Measurements from ENCODE around the gene HSP90AB1. TPM values are rescaled to one million over a fixed set of nuclear protein-coding genes. Genes with fewer than 3 reads are reported as not detected.
A peak's percentile ranks its signal among the peaks of the same experiment; 100 is the strongest.

HSP90AB1 gene
- 463 TPM for total RNA-seq

DNA sequence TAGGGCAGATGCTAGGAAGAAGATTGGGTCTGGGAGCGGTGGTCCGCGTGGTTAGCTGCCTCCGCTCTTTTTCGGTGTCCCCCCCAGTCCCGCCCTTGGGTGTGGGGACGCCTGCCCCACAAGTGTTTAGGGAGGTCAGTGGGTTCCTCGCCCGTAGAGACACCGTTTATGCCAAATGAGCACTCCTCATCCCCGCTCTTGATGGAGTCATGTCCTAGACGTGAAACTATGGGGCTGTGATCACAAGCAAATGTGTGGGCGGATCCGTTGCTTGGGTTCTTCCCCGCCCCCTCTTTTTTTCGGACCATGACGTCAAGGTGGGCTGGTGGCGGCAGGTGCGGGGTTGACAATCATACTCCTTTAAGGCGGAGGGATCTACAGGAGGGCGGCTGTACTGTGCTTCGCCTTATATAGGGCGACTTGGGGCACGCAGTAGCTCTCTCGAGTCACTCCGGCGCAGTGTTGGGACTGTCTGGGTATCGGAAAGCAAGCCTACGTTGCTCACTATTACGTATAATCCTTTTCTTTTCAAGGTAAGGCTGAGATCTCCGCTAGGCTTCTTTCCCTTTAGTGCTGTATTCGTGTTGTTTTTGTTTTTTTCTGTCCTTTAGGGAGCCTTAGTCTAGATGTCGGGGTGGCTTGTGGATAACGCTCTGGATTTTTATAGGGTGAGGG, at the start of gene HSP90AB1:
HSP90AB1 (plus strand) TSS at position 439 of the 675 bp plus-strand sequence. CDS start 1,529 bp downstream, outside the sequence.
- DNase-seq (ENCODE audit: low spot score in 2 of 2): peak; percentile 84 to 93
- no peak for FAIRE-seq

DNA sequence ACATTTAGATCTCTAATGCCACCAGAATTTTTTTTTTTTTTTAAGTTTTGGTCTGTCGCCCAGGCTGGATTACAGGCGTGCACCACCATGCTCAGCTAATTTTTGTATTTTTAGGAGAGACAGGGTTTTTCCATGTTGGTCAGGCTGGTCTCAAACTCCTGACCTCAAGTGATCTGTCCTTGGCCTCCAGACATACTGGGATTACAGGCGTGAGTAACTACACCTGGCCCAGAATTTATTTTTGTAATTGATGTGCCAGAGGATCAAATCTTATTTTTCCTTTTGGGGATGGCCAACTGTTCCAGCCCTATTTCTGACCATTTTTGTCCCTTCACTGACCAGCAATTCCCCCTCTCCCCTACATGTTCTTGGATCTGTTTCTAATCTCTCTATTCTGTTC, 48.2 kb upstream of the HSP90AB1 start:
- FAIRE-seq (no peak), DNase-seq (ENCODE audit: low spot score in 2 of 2) (no peak)

DNA sequence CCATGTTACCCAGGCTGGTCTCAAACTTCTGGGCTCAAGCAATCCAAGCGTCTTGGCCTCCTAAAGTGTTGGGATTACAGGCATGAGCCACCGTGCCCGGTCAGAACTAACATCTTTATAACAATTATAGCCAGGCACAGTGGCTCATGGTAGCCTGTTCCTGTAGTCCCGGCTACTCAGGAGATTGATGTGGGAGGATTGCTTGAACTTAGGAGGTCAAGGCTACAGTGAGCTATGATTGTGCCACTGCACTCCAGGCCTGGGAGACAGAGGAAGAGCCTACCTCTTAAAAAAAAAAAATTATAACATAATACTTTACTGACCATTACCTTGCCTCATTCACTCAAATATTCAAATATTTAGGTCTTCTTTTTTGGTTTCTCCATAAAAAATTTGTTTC, 47.0 kb upstream of the HSP90AB1 start:
- DNase-seq (ENCODE audit: low spot score in 2 of 2): no peak
- no peak for FAIRE-seq

DNA sequence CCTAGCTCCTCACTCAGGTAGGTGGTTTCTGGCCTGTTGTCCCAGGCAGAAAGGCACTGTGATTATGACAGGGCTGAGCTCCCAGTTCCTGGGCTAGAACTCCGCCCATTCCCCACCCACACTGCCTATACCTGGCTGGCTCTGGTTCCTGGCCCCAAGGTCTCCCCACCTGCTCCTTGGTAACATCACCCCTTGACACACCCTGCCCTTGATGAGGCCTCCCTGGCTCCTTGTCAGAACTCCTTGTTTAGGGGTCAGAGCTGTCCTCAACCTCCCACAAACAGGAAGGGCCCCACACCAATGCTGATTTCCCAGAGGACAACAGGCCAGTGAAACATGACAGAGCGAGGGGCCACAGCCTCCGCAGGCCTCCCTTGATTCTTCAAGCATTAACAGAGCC, 45.7 kb upstream of the HSP90AB1 start:
- FAIRE-seq (no peak), DNase-seq (ENCODE audit: low spot score in 2 of 2) (no peak)

DNA sequence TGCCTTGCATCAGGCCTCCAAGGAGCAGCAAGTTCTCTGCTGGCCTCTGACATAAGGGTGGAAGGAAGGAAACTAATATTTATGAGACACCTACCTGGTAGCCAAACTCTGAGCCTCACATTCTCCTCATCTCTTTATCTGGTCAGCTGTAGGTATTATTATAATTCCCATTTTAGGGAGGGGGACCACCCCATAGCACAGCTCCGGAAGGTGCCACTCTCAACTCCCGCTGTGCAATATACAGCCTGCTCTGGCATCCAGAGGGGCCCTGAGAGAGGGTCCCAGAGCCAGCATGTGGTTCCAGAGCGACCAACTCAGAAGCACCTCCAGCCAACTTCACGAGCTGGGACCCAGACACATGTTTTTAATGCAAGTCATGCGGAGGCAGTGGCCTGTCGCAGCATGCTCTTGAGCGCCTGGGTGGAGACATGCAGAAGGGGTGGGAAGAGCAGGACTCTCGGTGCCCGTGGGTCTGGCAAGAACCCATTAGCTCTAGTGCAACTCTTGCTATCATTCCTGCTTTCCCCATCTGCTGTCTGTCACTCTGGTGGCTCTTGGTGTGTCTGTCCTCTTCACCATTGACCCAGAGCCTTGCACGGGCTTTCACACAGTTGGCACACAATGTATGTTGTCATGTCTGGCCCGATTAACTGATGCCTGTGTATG, 45.1 kb upstream of the HSP90AB1 start:
- DNase-seq (ENCODE audit: low spot score in 2 of 2): no peak
- FAIRE-seq: no peak

DNA sequence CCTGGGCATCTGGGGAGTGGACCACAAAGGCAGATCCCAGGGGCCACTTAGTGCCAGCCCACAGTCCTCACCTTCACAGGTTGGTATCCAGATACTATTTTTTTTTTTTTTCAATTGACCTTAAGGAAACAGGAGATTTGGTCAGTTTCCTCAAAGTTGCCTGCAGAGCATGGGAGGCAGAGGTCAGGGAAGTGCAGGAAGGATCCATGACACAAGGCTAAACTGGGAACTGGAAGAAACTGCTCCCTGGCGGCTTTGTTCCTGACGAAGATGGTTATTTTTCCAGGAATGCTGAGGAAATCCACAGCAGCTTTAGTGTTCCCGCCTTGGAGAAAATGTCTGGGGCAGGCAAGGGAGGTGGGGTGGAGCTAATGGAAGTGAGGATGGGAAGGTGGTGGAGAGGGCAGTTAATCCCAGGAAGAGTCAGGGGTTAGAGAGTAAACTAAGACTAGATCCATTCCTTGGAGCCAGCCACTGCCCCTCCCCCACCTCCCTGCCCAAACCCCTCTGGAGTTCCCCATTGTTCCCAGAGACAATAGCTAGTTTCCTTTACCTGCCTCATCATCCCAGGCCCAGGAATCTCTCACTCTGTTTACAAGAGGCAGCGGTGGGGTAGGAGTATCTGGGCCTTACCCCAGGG, 44.4 kb upstream of the HSP90AB1 start:
- no peak for FAIRE-seq
- no peak for DNase-seq (ENCODE audit: low spot score in 2 of 2)

DNA sequence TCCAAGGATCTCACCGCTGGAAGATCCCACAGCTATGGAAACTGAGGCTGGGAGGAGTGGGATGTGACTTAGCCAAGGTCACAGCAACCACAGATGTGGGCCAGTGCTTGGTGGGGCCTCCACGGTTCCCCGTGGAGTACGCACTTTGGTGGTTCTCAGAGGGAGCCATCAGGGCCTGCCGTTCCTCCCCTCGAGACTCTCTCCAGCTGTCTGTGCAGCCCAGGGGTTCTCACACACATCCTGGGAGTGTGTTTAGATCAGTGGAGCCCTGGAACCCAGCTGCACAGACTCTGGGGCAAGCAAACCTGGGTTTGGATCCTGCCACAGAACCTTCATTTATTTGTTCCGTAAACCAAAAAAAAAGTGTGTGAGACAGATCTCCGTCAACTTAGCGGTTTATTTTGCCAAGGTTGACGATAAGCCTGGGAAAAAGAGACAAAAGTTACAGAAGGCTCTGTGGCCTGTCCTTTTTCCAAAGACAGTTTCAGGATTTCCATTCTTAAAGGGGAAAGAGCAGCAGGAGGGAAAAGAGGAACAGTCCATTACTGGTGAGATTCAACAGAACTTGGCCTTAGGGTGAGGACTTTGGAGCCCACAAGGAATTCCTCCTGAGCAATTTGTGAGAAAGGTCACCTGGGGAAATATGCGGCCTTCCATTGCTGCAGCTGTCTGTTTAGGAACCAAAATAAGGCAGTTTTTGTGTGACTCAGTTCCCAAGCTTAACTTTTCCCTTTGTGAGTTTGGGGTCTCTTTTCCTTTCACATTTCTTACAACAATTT, 43.7 kb upstream of the HSP90AB1 start:
- FAIRE-seq (no peak), DNase-seq (ENCODE audit: low spot score in 2 of 2) (no peak)

DNA sequence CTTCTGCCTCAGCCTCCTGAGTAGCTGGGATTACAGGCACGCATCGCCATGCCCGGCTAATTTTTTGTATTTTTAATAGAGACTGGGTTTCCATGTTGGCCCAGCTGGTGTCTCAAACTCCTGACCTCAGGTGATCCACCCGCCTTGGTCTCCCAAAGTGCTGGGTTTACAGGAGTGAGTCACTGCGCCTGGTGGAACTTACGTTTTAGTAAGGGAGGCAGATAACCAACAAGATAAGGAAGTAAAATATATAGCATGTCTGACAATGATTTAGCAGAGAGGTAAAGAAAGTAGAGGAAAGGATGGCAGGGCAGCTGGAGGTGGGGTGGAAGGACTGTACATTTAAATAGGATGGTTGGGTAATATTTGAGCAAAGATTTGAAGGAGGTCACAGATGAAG, 42.9 kb upstream of the HSP90AB1 start:
- DNase-seq (ENCODE audit: low spot score in 2 of 2) (no peak), FAIRE-seq (no peak)

DNA sequence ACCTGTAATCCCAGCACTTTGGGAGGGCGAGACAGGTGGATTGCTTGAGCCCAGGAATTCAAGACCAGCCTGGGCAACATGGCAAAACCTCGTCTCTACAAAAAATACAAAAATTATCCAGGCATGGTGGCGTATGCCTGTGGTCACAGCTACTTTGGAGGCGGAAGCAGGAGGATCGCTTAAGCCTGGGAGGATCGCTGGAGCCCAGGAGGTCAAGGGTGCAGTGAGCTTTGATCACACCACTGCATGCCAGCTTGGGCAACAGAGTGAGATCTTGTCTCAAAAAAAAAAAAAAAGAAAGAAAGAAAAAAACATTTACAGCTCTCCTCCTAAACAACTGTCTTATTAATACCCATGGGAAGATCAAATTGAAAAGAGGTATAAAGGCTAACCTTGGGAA, 38.9 kb upstream of the HSP90AB1 start:
- no peak for DNase-seq (ENCODE audit: low spot score in 2 of 2)
- no peak for FAIRE-seq

DNA sequence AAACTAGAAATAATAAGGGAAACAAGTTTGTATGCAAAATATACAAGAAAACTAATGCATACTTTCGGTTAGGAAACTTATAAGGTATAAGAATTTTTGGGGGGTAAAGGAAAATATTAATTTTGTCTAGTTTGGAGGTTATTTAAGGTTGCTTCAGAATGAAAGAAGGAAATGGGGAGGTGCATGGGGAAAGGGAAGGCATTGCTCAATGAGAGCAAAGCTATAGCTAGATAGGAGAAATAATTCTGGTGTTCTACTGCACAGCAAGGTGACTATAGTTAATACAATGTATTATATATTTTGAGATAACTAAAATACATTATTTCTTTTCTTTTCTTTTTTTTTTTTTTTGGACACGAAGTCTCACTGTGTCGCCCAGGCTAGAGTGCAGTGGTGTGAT, 35.6 kb upstream of the HSP90AB1 start:
- no peak for DNase-seq (ENCODE audit: low spot score in 2 of 2)
- FAIRE-seq: no peak

DNA sequence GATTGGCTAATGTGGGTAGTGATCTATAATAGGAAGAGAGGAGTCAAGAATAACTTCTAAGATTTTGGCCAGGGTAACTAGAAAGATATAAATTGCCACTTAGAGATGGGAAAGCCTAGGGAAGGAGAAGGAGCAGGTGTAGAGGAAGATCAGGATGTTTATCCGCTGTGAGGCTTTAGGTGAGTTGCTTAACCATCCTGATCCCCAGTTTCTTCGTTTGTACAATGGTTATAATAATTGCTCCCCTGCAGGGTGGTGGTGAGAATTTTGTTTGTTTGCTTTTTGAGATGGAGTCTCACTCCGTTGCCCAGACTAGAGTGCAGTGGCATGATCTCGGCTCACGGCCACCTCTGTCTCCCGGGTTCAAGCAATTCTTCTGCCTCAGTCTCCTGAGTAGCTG, 32.6 kb upstream of the HSP90AB1 start:
- no peak for FAIRE-seq

DNA sequence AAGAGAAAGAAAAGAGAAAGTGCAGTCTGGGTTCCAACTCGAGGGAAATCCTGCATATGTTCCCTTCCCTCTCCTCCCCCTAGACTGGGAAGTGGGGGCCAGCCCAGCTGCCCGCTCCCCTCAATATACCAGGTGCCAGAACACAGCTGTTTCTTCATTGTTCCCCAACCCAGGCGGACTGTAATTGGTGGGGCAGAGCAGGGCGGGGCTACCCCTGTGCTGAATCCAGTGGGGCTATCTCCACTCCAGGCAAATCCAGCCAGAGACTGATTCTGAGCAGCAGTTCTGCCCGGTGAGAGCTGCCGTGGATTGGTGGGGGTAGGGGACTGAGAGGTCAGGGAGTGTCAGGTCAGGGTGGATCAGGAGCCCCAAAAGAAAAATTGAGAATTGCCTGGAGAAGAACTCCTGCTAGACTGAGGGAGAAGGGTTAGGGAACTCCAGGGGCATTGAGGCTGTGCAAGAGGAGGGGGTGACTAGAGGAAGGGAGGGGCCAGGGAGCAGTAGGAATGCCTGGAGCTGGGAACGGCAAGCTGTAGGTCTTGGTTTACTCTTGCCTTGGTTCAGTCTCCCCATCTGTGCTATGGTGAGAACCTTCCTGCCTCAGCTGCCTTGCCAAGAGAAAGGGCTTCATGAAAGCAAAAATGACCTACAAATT, 30.1 kb upstream of the HSP90AB1 start, which contains the start of gene MYMX:
MYMX (plus strand) TSS at position 250 of the 655 bp plus-strand sequence. CDS start 546 bp downstream, outside the sequence.
- FAIRE-seq (no peak), DNase-seq (ENCODE audit: low spot score in 2 of 2) (no peak)

More for the DNA sequence above, 32.6 kb upstream of the HSP90AB1 start:
- no peak for DNase-seq (ENCODE audit: low spot score in 2 of 2)

DNA sequence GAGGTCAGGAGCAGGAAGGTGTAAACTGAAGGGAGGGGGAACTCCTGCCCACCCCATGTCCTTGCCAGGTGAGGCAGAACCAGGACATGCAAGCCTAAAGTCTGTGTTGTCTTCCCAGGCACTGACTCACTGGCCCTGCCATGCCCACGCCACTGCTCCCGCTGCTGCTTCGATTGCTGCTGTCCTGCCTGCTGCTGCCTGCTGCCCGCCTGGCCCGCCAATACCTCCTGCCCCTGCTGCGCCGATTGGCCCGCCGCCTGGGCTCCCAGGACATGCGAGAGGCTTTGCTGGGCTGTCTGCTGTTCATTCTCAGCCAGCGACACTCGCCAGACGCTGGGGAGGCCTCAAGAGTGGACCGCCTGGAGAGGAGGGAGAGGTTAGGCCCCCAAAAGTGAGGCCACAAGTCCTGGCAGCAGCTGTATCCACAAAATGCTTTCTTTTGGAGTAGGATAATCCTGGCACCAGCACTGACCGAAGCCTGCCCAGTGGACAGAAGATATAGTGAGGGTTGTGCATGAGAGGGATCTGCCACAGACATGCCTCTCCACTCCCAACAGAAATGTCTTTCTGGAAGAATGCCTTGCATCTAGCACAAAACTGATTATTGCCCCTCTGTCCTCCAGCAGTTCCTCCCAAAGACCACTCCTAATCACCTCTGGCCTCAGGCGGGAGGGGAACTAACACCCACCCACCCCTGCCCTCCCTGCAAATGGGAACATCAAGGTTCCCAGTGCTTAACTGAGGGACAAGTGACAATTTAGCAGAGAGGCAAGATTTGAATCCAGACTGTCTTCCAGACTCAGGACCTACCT, 29.4 kb upstream of the HSP90AB1 start:
- FAIRE-seq (no peak), DNase-seq (ENCODE audit: low spot score in 2 of 2) (peak in 1 of 2 donors; percentile 29)

DNA sequence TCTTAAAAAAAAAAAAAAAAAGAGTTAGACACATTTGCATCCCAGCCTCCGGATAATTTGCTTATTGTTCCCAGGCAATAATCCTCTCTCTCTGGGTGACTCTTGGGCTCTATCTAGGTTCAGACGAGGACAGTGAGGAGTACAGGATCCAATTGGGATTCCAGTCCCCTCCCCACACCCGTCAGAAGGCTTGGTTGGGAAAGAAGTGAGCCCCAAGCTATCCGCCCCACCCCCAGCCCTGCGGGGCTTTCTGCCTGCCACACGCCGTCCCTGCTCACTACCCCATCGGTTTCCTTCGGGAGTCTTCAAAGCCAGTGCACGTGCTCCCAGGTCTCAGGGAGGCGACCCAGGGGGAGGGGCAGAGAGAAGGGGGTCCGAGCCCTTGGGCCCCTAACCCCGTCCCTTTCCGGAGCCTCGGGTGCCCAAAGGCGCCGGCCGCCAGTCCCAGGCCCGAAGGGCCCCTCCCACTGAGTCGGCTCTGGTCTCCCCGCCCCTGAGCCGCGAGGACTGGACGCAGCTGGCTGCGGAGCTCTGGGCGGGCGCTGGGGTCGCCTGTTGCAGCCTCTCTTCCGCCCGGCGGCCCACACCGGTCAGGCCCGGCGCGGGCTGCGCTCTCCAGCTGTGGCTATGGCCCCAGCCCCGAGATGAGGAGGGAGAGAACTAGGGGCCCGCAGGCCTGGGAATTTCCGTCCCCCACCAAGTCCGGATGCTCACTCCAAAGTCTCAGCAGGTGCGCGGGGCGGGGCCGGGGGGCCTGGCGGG, 27.7 kb upstream of the HSP90AB1 start:
- FAIRE-seq: no peak

DNA sequence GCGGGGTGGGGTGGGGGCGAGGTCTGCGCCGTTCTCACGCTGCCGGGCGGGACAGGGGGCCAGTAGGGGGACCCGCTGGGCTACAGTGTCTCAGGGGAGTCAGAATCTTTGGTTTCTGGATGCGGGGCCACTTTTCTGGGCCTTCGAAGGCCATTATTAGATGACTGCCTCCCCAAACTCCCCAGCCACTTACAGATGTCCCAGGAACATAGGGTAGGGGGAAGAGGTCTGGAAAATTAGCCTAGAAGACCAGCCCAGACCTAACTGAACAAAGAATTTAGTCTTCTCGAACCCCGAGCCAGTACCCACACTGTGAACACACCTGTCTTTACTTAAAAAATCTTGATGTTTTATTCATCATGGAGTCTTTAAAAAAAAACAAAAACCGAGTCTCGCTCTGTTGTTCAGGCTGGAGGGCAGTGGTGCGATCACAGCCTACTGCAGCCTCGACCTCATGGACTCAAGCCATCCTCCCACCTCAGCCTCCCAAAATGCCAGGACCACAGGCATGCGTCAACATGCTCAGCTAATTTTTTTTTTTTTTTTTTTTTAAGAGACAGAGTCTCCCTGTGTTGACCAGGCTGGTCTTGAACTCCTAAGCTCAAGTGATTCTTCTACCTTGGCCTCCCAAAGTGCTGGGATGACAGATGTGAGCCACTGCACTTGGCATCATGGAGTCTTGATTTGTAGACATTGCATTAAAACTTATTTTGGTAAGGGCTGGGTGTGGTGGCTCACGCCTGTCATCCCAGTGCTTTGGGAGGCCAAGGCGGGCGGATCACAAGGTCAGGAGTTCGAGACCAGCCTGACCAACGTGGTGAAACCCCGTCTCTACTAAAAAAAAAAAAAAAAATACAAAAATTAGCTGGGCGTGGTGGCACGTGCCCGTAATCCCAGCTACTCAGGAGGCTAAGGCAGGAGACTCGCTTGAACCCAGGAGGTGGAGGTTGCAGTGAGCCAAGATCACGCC, 26.8 kb upstream of the HSP90AB1 start:
- DNase-seq (ENCODE audit: low spot score in 2 of 2): no peak
- FAIRE-seq: no peak

More for the DNA sequence above, 27.7 kb upstream of the HSP90AB1 start:
- peak; percentile 55 to 71 for DNase-seq (ENCODE audit: low spot score in 2 of 2)

DNA sequence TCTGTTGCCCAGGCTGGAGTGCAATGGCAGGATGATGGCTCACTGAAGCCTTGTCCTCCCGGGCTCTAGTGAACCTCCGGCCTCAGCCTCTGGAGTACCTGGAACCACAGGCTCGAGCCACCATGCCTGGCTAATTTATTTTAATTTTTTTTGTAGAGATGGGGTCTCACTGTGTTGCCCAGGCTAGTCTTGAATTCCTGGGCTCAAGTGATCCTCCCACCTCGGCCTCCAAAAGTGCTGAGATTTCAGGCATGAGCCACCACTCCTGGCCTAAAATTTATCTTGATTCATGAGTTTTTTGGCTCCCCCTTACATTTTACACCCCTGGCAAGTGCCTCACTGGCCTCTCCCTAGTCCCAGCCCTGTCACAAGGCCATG, 26.0 kb upstream of the HSP90AB1 start:
- no peak for FAIRE-seq
- DNase-seq (ENCODE audit: low spot score in 2 of 2): no peak

DNA sequence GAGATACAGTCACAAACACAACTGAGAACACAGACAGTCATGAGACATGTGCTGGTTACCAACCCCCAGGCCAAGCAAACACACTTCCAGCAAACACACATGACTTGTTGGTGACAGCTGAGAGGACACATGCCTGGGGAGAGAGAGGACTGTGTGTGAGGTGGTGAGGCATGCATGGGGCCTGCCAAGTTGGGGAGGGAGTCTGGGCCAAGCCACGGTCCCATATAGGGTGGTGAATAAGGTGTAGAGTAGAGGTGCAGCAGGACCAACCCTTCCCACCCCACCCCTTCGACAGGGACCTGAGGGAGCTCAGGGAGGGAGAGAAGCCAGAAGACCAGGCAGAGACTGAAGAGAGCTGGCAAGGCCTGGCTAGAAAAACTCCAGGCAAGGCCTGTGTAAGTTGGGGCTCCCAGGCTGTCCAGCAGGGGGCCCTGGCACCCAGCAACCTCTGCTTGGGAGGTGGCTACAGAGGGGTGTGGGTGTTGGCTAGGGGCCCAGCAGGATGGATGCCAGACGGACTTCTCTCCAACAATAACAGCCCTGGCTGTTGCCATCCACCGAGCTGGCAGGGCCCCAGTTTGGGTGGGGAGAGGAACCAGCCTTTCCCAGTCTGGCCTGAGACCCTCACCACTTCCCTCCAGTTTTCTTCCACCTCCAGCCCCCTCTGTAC, 25.5 kb upstream of the HSP90AB1 start:
- FAIRE-seq (no peak), DNase-seq (ENCODE audit: low spot score in 2 of 2) (peak; percentile 67 to 71)
